OCI-LY7 (cell line): ENCODE results near the gene CEP68. TPM values are rescaled to one million over a fixed set of nuclear protein-coding genes. Genes with fewer than 3 reads are reported as not detected.

Source experiments
- total RNA-seq, 2 experiments: library from RNA; depleted of rRNA in 1 of 2; stranded (reverse); fragments of >200 nt in 1 of 2; shearing (Covaris generic) in 1 of 2; gene quantifications; 2 replicates each; pipeline ENCODE4 v1.2.3, GENCODE V29; 2014 to 2022

Gene CEP68
- total RNA-seq, 2 experiments from 2014 or later = 8.7 to 17.1 TPM

Other genes starting within 250 kb of the CEP68 start
- gene SLC1A4, start 67.0 kb upstream of the CEP68 start, total RNA-seq (2014; rRNA removed; shearing (Covaris generic)) = 17.2 and 20.6 TPM in 2 replicates
- 27.7 and 31.1 TPM in 2 replicates for gene SLC1A4, start 67.0 kb upstream of the CEP68 start, total RNA-seq (2022)
- gene RAB1A, start 73.7 kb downstream of the CEP68 start, total RNA-seq (2014; rRNA removed; shearing (Covaris generic)) = 37.3 and 39.7 TPM in 2 replicates
- 72.7 and 75.4 TPM in 2 replicates for gene RAB1A, start 73.7 kb downstream of the CEP68 start, total RNA-seq (2022)
- 69.0 and 79.6 TPM in 2 replicates for gene ACTR2, start 171.4 kb downstream of the CEP68 start, total RNA-seq (2014; rRNA removed; shearing (Covaris generic))
- gene ACTR2, start 171.4 kb downstream of the CEP68 start, total RNA-seq (2022) = 412 and 431 TPM in 2 replicates